CD14-positive monocyte (primary cell): ENCODE measurements around the gene ROBO1. TPM values are rescaled to one million over a fixed set of nuclear protein-coding genes. Genes with fewer than 3 reads are reported as not detected.

Experiments used
- DNase-seq, 3 donors: peaks; one replicate each; pipeline ENCODE4 v3.0.0-alpha.2; 2011 to 2022
- H2AFZ ChIP-seq: 2 replicates; pipeline ENCODE4 v1.6.0; 2012; ENCODE audit warnings: mild to moderate bottlenecking, low read depth, low read length, inconsistent platforms; ENCODE audit not compliant: insufficient read depth, poor library complexity, severe bottlenecking
- H3K27ac ChIP-seq, 2 donors: 1 replicate in 1 of 2; 2 replicates in 1 of 2; pipeline ENCODE4 v1.5.1; 2012 to 2013; ENCODE audit warnings: low read length in 2 of 2, control low read depth in 1 of 2, inconsistent platforms in 1 of 2, low read depth in 1 of 2, mild to moderate bottlenecking in 1 of 2
- H3K27me3 ChIP-seq, 2 donors: one replicate each; pipeline versions ENCODE4 v1.6.0 to v1.6.1; 2011 to 2013; ENCODE audit warnings: low read length in 2 of 2; ENCODE audit not compliant: control insufficient read depth in 2 of 2, insufficient read depth in 2 of 2
- H3K36me3 ChIP-seq, 2 donors: replicated peaks in 1 of 2; 1 replicate in 1 of 2; 2 replicates in 1 of 2; pipeline versions ENCODE4 v1.5.1 to v1.6.1; 2012 to 2013; ENCODE audit warnings: low read length in 2 of 2, control low read depth in 1 of 2, inconsistent platforms in 1 of 2, mild to moderate bottlenecking in 1 of 2; ENCODE audit not compliant: insufficient read depth in 2 of 2, control insufficient read depth in 1 of 2
- H3K4me1 ChIP-seq, 2 donors: 1 replicate in 1 of 2; 2 replicates in 1 of 2; pipeline versions ENCODE4 v1.5.1 to v1.6.1; 2012 to 2013; ENCODE audit warnings: low read length in 2 of 2, control low read depth in 1 of 2, inconsistent platforms in 1 of 2, mild to moderate bottlenecking in 1 of 2, moderate library complexity in 1 of 2; ENCODE audit not compliant: insufficient read depth in 2 of 2, control insufficient read depth in 1 of 2
- H3K4me2 ChIP-seq: replicated peaks from 2 replicates; pipeline ENCODE3; 2012; ENCODE audit warnings: low read length, moderate library complexity, mild to moderate bottlenecking; ENCODE audit not compliant: poor library complexity, severe bottlenecking; ENCODE audit errors: extremely low read depth
- H3K4me3 ChIP-seq, 3 experiments: fragments of 200-600 bp in 1 of 3; sonication (generic) in 1 of 3; replicated peaks in 1 of 3; 1 replicate in 2 of 3; 2 replicates in 1 of 3; pipeline ENCODE4 v1.5.1; 2011 to 2013; ENCODE audit warnings: low read length in 3 of 3, mild to moderate bottlenecking in 3 of 3, control low read depth in 2 of 3, low read depth in 2 of 3, inconsistent platforms in 1 of 3, moderate library complexity in 1 of 3
- H3K79me2 ChIP-seq: 2 replicates; pipeline ENCODE4 v1.6.0; 2012; ENCODE audit warnings: mild to moderate bottlenecking, control low read depth, inconsistent platforms, low read length, moderate library complexity; ENCODE audit not compliant: insufficient read depth
- H3K9ac ChIP-seq: 2 replicates; pipeline ENCODE4 v1.6.0; 2017; ENCODE audit warnings: low read length, mild to moderate bottlenecking; ENCODE audit not compliant: insufficient read depth, poor library complexity, severe bottlenecking
- H3K9me3 ChIP-seq, 2 donors: replicated peaks in 1 of 2; 1 replicate in 1 of 2; 2 replicates in 1 of 2; pipeline versions ENCODE4 v1.5.1 to v1.6.1; 2012 to 2013; ENCODE audit warnings: low read length in 2 of 2, control low read depth in 1 of 2; ENCODE audit not compliant: control insufficient read depth in 1 of 2, insufficient read depth in 1 of 2
- H4K20me1 ChIP-seq: 2 replicates; pipeline ENCODE4 v1.6.0; 2012; ENCODE audit warnings: mild to moderate bottlenecking, low read length, control low read depth, moderate library complexity; ENCODE audit not compliant: insufficient read depth
- H3K27ac Mint-ChIP-seq, 7 donors: one replicate each; pipeline ENCODE4 v1.8.0; 2020; ENCODE audit warnings: mild to moderate bottlenecking in 7 of 7, mixed read lengths in 7 of 7, moderate library complexity in 6 of 7, inconsistent platforms in 2 of 7
- H3K27me3 Mint-ChIP-seq, 3 donors: one replicate each; pipeline ENCODE4 v1.8.0; 2021 to 2022; ENCODE audit warnings: low read depth in 3 of 3, mild to moderate bottlenecking in 3 of 3, mixed read lengths in 3 of 3, moderate library complexity in 3 of 3, inconsistent platforms in 1 of 3
- H3K36me3 Mint-ChIP-seq, 2 donors: one replicate each; pipeline ENCODE4 v1.8.0; 2020; ENCODE audit warnings: mixed read lengths in 2 of 2, inconsistent platforms in 1 of 2, mild to moderate bottlenecking in 1 of 2
- H3K4me1 Mint-ChIP-seq: one replicate; pipeline ENCODE4 v1.8.0; 2020; ENCODE audit warnings: mild to moderate bottlenecking, mixed read lengths
- H3K4me3 Mint-ChIP-seq, 2 donors: one replicate each; pipeline ENCODE4 v1.8.0; 2020; ENCODE audit warnings: mild to moderate bottlenecking in 2 of 2, mixed read lengths in 2 of 2, moderate library complexity in 1 of 2
- H3K9me3 Mint-ChIP-seq, 7 donors: one replicate each; pipeline ENCODE4 v1.8.0; 2020 to 2022; ENCODE audit warnings: mixed read lengths in 7 of 7, mild to moderate bottlenecking in 6 of 7, moderate library complexity in 6 of 7, inconsistent platforms in 2 of 7
- WGBS: methylation state at CpG from one replicate; pipeline ENCODE4 v1.1.5; 2013; ENCODE audit warnings: missing lambda C conversion rate; ENCODE audit not compliant: insufficient coverage; 5-methylcytosine and 5-hydroxymethylcytosine counted together
- intact Hi-C, 2 donors: fragments of 100-400 bp; cut with micrococcal nuclease; formaldehyde crosslinking; loops; one replicate each; pipeline versions ENCODE4 v1.15.0 to v1.15.1; 2023
- polyA plus RNA-seq, 3 donors: library from polyadenylated mRNA; depleted of rRNA in 1 of 3; unstranded in 2 of 3; stranded (reverse) in 1 of 3; fragments of 300-500 nt in 2 of 3; fragments of >200 nt in 1 of 3; fragmentation: Illumina TruSeq in 2 of 3; gene quantifications; 1 replicate in 2 of 3; 2 replicates in 1 of 3; pipeline ENCODE4 v1.2.3, GENCODE V29; 2012 to 2021
- TF ChIP-seq, protein P1 (sequence below): fragments of 200-600 bp; IDR thresholded peaks from one replicate; pipeline ENCODE4 v1.8.0; 2022; ENCODE audit warnings: antibody characterized with exemption, mild to moderate bottlenecking

ROBO1 gene
- polyA plus RNA-seq, 3 donors = 0.09 to 0.10 TPM; not detected in 1

DNA sequence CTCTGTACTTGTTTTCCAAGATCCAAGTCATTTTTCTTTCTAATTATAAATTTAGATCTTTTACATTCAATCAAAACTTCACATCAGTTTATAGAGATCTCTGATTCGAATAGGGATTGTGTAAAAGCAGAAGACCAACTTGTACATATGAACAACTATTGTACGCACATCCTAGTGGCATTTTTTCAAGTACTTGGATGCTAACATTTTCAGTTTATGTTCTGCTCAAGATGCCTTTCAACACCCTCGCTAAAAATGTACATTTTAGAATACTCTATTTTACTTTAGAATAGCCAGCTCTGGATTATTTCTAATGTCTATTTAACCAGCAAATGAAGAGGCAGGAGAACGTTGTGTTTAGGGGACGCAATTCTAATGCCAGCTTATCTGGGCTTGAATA is 340.7 kb downstream of the ROBO1 start:
- no peaks in the 10 kb centered on the region for H3K79me2 ChIP-seq
- TF ChIP-seq, protein P1, sequence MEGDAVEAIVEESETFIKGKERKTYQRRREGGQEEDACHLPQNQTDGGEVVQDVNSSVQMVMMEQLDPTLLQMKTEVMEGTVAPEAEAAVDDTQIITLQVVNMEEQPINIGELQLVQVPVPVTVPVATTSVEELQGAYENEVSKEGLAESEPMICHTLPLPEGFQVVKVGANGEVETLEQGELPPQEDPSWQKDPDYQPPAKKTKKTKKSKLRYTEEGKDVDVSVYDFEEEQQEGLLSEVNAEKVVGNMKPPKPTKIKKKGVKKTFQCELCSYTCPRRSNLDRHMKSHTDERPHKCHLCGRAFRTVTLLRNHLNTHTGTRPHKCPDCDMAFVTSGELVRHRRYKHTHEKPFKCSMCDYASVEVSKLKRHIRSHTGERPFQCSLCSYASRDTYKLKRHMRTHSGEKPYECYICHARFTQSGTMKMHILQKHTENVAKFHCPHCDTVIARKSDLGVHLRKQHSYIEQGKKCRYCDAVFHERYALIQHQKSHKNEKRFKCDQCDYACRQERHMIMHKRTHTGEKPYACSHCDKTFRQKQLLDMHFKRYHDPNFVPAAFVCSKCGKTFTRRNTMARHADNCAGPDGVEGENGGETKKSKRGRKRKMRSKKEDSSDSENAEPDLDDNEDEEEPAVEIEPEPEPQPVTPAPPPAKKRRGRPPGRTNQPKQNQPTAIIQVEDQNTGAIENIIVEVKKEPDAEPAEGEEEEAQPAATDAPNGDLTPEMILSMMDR = no peak
- no peak overlapping the region for H3K9ac ChIP-seq
- no peaks in the 10 kb centered on the region for H3K4me1 ChIP-seq
- Mint-ChIP-seq H3K36me3 (no peaks in the 10 kb centered on the region), H3K27ac (no peak overlapping the region), H3K4me1 (no peaks in the 10 kb centered on the region), H3K27me3 (no peaks in the 10 kb centered on the region), H3K9me3 (no peaks in the 10 kb centered on the region), H3K4me3 (no peak overlapping the region)
- no peak overlapping the region for H3K4me3 ChIP-seq
- H3K36me3 ChIP-seq = no peaks in the 10 kb centered on the region
- H2AFZ ChIP-seq = no peak overlapping the region
- DNase-seq = no peak
- WGBS = no CpG with 5 or more reads among the region's 5 CpGs
- intact Hi-C loops = no loop called here
- H3K9me3 ChIP-seq = no peaks in the 10 kb centered on the region
- no peaks in the 10 kb centered on the region for H4K20me1 ChIP-seq
- no peaks in the 10 kb centered on the region for H3K27me3 ChIP-seq
- H3K27ac ChIP-seq = no peak overlapping the region
- H3K4me2 ChIP-seq = no peak overlapping the region

DNA sequence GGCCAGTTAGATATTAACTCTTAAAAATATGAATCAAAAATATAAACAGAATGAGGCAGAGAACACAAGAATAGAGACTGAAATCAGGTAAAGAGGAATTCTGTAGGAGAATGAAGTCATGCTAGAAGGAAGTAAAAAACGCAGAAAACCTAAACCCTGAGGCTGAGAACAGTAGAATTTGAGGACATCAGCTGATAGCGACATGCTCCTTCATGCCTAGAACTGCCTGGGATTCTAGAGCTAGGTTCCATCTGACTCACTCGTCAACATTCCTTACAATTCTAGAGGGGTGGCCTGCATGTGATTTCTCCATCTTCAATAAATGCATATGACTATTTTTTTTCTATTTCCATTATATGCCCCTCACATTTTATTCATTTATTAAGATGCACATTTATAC is 343.0 kb downstream of the ROBO1 start:
- no peak overlapping the region for H3K4me3 ChIP-seq
- WGBS = 40% methylated on average over 1 of the region's 3 CpGs
- H3K36me3 ChIP-seq = no peaks in the 10 kb centered on the region
- H3K9me3 ChIP-seq = no peaks in the 10 kb centered on the region
- H3K27ac ChIP-seq = no peak overlapping the region
- no peak overlapping the region for H2AFZ ChIP-seq
- Mint-ChIP-seq H3K4me1 (no peaks in the 10 kb centered on the region), H3K4me3 (no peak overlapping the region), H3K27me3 (no peaks in the 10 kb centered on the region), H3K36me3 (no peaks in the 10 kb centered on the region), H3K9me3 (no peaks in the 10 kb centered on the region), H3K27ac (no peak overlapping the region)
- no peaks in the 10 kb centered on the region for H4K20me1 ChIP-seq
- TF ChIP-seq, protein P1 = no peak
- H3K9ac ChIP-seq = no peak overlapping the region
- no peak overlapping the region for H3K4me2 ChIP-seq
- no peaks in the 10 kb centered on the region for H3K79me2 ChIP-seq
- DNase-seq = no peak
- H3K4me1 ChIP-seq = no peaks in the 10 kb centered on the region
- H3K27me3 ChIP-seq = no peaks in the 10 kb centered on the region
- intact Hi-C loops = no loop called here
